LNCaP clone FGC (cell line): ENCODE data around the gene SEMA4D.

ENCODE experiments used
- DNase-seq: peaks from one replicate; pipeline ENCODE4 v3.0.0-alpha.2; 2011; ENCODE audit warnings: low read depth
- H3K4me3 ChIP-seq: 2 replicates; pipeline ENCODE4 v1.5.1; 2011; ENCODE audit warnings: mild to moderate bottlenecking, low read depth, low read length, control low read depth
- CTCF ChIP-seq: IDR thresholded peaks from 2 replicates; pipeline ENCODE4 v1.5.1; 2012; ENCODE audit warnings: mild to moderate bottlenecking; ENCODE audit not compliant: control insufficient read depth, insufficient read depth; ENCODE audit errors: extremely low read depth

SEMA4D gene

DNA sequence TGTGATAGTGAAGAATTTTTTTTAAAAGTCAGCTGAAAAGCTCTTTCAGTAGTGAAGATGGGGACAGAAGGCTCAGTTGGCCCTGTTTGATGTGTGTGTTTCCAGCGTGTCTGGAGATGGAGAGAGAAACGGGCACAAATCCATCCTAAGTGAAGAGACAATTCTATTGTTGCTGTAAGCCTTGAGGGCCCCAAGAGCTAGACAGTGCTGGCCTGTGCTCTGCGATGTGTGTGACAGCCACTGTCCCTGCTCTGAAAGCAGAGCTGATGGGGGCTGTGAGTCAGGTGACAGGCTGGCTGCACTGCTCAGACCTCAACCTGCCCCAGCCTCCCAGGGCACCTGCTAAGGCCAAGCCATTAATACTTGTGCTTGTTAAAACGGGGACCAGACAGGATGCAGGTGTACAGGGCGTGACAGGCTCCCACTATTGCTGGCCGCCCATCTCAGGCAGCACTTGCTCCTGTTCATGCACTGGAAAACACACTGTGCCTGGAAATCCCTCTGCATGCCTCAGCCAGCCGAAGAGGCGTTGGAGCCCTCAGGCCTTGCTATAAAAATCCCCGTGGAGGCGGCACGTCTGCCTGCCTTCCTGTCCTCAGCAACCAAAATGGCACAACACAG lies 44.6 kb upstream of the SEMA4D start:
- no peak overlapping the region for H3K4me3 ChIP-seq
- DNase-seq = no peak
- no peak for TF ChIP-seq CTCF

DNA sequence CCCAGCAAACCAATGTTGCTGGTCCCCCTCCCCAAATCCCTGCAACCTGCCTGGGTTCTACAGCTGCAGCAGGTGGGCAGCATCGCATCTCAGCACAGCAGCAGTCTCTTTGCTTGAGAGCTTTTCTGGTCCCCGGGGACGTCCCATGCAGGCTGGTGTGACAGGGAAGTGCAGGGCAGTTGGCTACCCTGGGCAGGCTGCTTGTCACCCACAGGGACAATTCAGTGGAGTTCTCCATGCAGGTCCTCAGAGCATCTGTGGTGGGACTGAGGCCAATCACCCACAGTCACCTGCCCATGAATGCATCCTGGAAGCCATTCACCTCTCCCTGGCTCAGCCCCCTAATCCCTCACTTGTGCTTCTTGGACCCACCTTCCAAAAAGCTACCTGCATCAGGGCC lies 43.9 kb upstream of the SEMA4D start:
- DNase-seq = no peak
- no peak for TF ChIP-seq CTCF
- no peak overlapping the region for H3K4me3 ChIP-seq

DNA sequence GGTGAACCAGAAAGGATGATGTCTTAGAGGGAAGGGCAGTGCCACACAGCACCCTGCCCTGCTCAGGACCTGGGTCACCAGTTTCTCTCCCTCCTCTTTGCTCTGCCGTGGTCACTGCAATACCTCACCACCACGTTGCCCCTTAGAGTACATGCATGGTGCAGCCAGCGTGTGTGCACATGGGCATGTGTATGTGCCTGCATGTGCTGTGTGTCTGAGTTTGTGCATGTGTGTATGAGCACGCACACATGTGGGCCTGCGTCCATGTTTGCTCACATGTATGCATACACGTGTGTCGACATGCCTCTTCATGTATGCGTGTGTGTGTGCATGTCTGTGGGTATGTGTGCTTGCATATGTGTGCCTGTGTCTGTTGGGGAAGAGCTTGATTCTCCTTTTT lies 41.5 kb upstream of the SEMA4D start:
- no peak for DNase-seq

GRCh38 chr9:89538871-89539270 lies 41.0 kb upstream of the SEMA4D start:
- H3K4me3 ChIP-seq = no peak overlapping the region
- TF ChIP-seq CTCF = no peak

More for the DNA sequence above, 41.5 kb upstream of the SEMA4D start:
- no peak overlapping the region for H3K4me3 ChIP-seq
- TF ChIP-seq CTCF = no peak

GRCh38 chr9:89537166-89537565 lies 39.3 kb upstream of the SEMA4D start:
- no peak overlapping the region for H3K4me3 ChIP-seq
- TF ChIP-seq CTCF = no peak
- DNase-seq = no peak

More at GRCh38 chr9:89538871-89539270, 41.0 kb upstream of the SEMA4D start:
- no peak for DNase-seq

DNA sequence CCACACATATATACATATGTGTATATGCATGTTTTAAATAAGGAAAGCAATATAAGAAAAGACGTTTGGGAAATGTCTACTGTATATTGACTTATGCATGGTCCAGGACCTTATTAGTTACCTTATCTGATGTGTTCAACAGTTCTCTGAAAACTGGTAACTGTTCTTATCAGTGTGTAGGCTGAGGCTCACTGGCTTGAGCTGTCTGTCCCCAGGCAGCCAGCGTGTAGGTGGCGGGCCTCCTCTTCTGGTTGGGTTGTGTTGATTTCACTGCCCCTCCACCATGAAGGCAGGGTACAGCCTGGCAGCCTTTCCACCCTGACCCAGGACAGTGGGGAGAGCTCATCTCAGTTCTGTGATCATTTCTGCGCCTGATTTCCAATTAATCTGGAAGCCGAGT lies 38.7 kb upstream of the SEMA4D start:
- DNase-seq = no peak
- H3K4me3 ChIP-seq = no peak overlapping the region
- TF ChIP-seq CTCF = no peak

DNA sequence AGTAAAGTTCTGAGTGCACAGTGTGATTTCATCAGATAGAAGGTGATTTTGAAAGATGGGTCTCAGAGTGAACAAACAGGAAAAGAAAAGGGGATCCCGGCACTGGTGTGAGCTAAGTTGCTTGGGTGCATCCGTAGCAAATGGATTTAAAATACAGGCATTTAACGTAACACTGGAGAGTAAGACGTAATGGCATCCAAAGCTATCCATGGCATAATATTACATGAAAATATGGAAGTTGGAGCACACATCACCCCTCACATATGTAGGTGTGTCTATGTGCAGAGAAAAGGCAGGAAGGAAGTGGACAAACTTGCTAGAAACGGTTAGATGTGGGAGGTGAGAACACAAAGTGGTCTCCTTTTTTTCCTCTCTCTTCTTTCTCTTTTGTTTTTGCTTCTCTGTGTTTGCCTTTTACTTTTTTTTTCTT lies 38.2 kb upstream of the SEMA4D start:
- TF ChIP-seq CTCF = no peak
- H3K4me3 ChIP-seq = no peak overlapping the region
- no peak for DNase-seq
